Upper lobe of left lung (tissue), 6 donors: ENCODE measurements around the gene PREPL. TPM values are rescaled to one million over a fixed set of nuclear protein-coding genes. Genes with fewer than 3 reads are reported as not detected.

Source experiments
- ATAC-seq, 2 donors: fragments of 200-7000 bp; cut with Tn5 transposase; one replicate each; pipeline ENCODE4 v1.9.1; 2022; ENCODE audit warnings: mild to moderate bottlenecking in 2 of 2, moderate library complexity in 2 of 2; ENCODE audit not compliant: low FRiP score in 2 of 2
- DNase-seq, 2 donors: peaks; one replicate each; pipeline ENCODE4 v3.0.0-alpha.2; 2019 to 2020
- H3K27ac ChIP-seq, 4 donors: fragments of 200-600 bp; sonication (generic); one replicate each; pipeline ENCODE4 v1.5.1; 2016 to 2019
- H3K27me3 ChIP-seq, 4 donors: fragments of 200-600 bp; sonication (generic); one replicate each; pipeline ENCODE4 v1.5.1; 2017 to 2019
- H3K36me3 ChIP-seq, 4 donors: fragments of 200-600 bp; sonication (generic); one replicate each; pipeline ENCODE4 v1.5.1; 2016 to 2019
- H3K4me1 ChIP-seq, 4 donors: fragments of 200-600 bp; sonication (generic); one replicate each; pipeline ENCODE4 v1.5.1; 2018 to 2019
- H3K4me3 ChIP-seq, 4 donors: fragments of 200-600 bp; sonication (generic); one replicate each; pipeline ENCODE4 v1.5.1; 2017 to 2019; ENCODE audit warnings: mild to moderate bottlenecking in 2 of 4, moderate library complexity in 1 of 4
- H3K9me3 ChIP-seq, 4 donors: fragments of 200-600 bp; sonication (generic); one replicate each; pipeline ENCODE4 v1.5.1; 2018 to 2019
- CTCF ChIP-seq, 6 experiments: fragments of 450-650 bp in 4 of 6; fragments of 200-600 bp in 2 of 6; sonication (generic) in 2 of 6; IDR thresholded peaks; one replicate each; pipeline ENCODE4 v1.5.1; 2016 to 2019; ENCODE audit warnings: antibody characterized with exemption in 6 of 6
- EP300 ChIP-seq, 4 donors: sonication (generic); formaldehyde crosslinking; IDR thresholded peaks; one replicate each; pipeline ENCODE4 v1.5.1; 2017; ENCODE audit warnings: antibody characterized with exemption in 4 of 4, control low read depth in 2 of 4
- POLR2A ChIP-seq, 4 donors: fragments of 450-650 bp; IDR thresholded peaks; one replicate each; pipeline ENCODE4 v1.5.1; 2016 to 2017; ENCODE audit warnings: antibody characterized with exemption in 4 of 4, mild to moderate bottlenecking in 2 of 4
- POLR2AphosphoS5 ChIP-seq, 2 donors: sonication (generic); formaldehyde crosslinking; IDR thresholded peaks; one replicate each; pipeline ENCODE4 v1.5.1; 2017; ENCODE audit warnings: antibody characterized with exemption in 2 of 2
- WGBS, 2 donors: methylation state at CpG; one replicate each; pipeline ENCODE4 v1.1.5; 2017 to 2018; 5-methylcytosine and 5-hydroxymethylcytosine counted together
- total RNA-seq, 6 donors: library from RNA; depleted of rRNA in 4 of 6; stranded (reverse); fragments of >200 nt in 4 of 6; gene quantifications; one replicate each; pipeline versions ENCODE4 v1.1.0 to v1.2.1, GENCODE V29; 2016 to 2021
- donor health status: DM: no; HTN: no; CAD: no; lungs with moderate emphysema.
- donor health status: DM: no; HTN: yes; CAD: no; lungs with severe emphysema.

The PREPL gene
- total RNA-seq, 6 donors from 2014 or later, result 21.4 to 54.9 (median 34.2) TPM

- WGBS, 2 donors, result 81 to 88% methylated on average over 1 of the region's 1 CpG
- H3K27me3 ChIP-seq, result no peaks in the 10 kb centered on the region
- no peaks in the 10 kb centered on the region for H3K9me3 ChIP-seq
- H3K4me1 ChIP-seq, result no peaks in the 10 kb centered on the region
- ATAC-seq (no peak), DNase-seq (no peak)
- H3K36me3 ChIP-seq, result peaks cover 6 to 61% (median 19%) of the 10 kb centered on the region in 4 donors
- H3K4me3 ChIP-seq, result no peak overlapping the region
- TF ChIP-seq CTCF (IDR thresholded peaks at IDR 0.05), result no peak
- no peak overlapping the region for H3K27ac ChIP-seq
Observed at GRCh38 chr2:44333994-44334393, 27.3 kb downstream of the PREPL start.

- no peak overlapping the region for H3K27ac ChIP-seq
- TF ChIP-seq CTCF (IDR thresholded peaks at IDR 0.05) (no peak), POLR2A (IDR thresholded peaks at IDR 0.05) (no peak), POLR2AphosphoS5 (IDR thresholded peaks at IDR 0.05) (no peak), EP300 (IDR thresholded peaks at IDR 0.05) (no peak)
- no peaks in the 10 kb centered on the region for H3K4me1 ChIP-seq
- DNase-seq (no peak), ATAC-seq (no peak)
- H3K4me3 ChIP-seq, result no peak overlapping the region
- no peaks in the 10 kb centered on the region for H3K9me3 ChIP-seq
- WGBS, 2 donors, result 95 to 97% methylated on average over 1 of the region's 1 CpG
- peaks cover 0 to 69% (median 21%) of the 10 kb centered on the region in 4 donors for H3K36me3 ChIP-seq
- no peaks in the 10 kb centered on the region for H3K27me3 ChIP-seq
Observed at GRCh38 chr2:44330801-44331200, 30.5 kb downstream of the PREPL start.

GRCh38 chr2:44329343-44329742 lies 32.0 kb downstream of the PREPL start:
- 92 to 93% methylated on average over 2 of the region's 2 CpGs for WGBS, 2 donors
- no peak for ATAC-seq
- Histone ChIP-seq H3K36me3 (peaks cover 0 to 82% (median 21%) of the 10 kb centered on the region in 4 donors), H3K27me3 (no peaks in the 10 kb centered on the region), H3K27ac (no peak overlapping the region), H3K9me3 (no peaks in the 10 kb centered on the region), H3K4me1 (no peaks in the 10 kb centered on the region), H3K4me3 (no peak overlapping the region)
- DNase-seq, result no peak
- TF ChIP-seq POLR2A (IDR thresholded peaks at IDR 0.05) (no peak), POLR2AphosphoS5 (IDR thresholded peaks at IDR 0.05) (no peak), CTCF (IDR thresholded peaks at IDR 0.05) (no peak), EP300 (IDR thresholded peaks at IDR 0.05) (no peak)

- Histone ChIP-seq H3K4me3 (no peak overlapping the region), H3K27me3 (no peaks in the 10 kb centered on the region), H3K4me1 (no peaks in the 10 kb centered on the region), H3K9me3 (no peaks in the 10 kb centered on the region), H3K27ac (no peak overlapping the region), H3K36me3 (peaks cover 0 to 84% (median 24%) of the 10 kb centered on the region in 4 donors)
- DNase-seq, result no peak
- no peak for TF ChIP-seq CTCF (IDR thresholded peaks at IDR 0.05)
- no peak for TF ChIP-seq POLR2AphosphoS5 (IDR thresholded peaks at IDR 0.05)
- no peak for TF ChIP-seq EP300 (IDR thresholded peaks at IDR 0.05)
- WGBS, 2 donors, result 87 to 92% methylated on average over 2 of the region's 2 CpGs
- ATAC-seq, result no peak
Observed at GRCh38 chr2:44328750-44329149, 32.5 kb downstream of the PREPL start.

GRCh38 chr2:44326548-44327264 lies 34.6 kb downstream of the PREPL start:
- H3K27me3 ChIP-seq, result no peaks in the 10 kb centered on the region
- no peak for DNase-seq
- peaks cover 7 to 90% (median 41%) of the 10 kb centered on the region in 4 donors for H3K36me3 ChIP-seq
- no peaks in the 10 kb centered on the region for H3K4me1 ChIP-seq
- no peak for ATAC-seq
- no peak overlapping the region for H3K27ac ChIP-seq
- no peaks in the 10 kb centered on the region for H3K9me3 ChIP-seq
- no peak overlapping the region for H3K4me3 ChIP-seq
- TF ChIP-seq EP300 (IDR thresholded peaks at IDR 0.05) (no peak), POLR2A (IDR thresholded peaks at IDR 0.05) (no peak), POLR2AphosphoS5 (IDR thresholded peaks at IDR 0.05) (no peak), CTCF (IDR thresholded peaks at IDR 0.05) (no peak)
- 89 to 90% methylated on average over 13 of the region's 13 CpGs for WGBS, 2 donors
